T47D (cell line): ENCODE measurements around the gene PAQR4.

ENCODE experiments used
- DNase-seq, 2 experiments: peaks; one replicate each; pipeline versions ENCODE4 v3.0.0 to v3.0.0-alpha.2; 2011 to 2012; ENCODE audit warnings: low read depth in 1 of 2, low spot score in 1 of 2
- JUND ChIP-seq: IDR thresholded peaks from 2 replicates; pipeline ENCODE4 v1.6.1; 2012; ENCODE audit warnings: low read depth
- in situ Hi-C: cut with HindIII; loops from 2 replicates; pipeline ENCODE4 v1.10.0; 2016; ENCODE audit warnings: low sequenced_read_pairs, low pct_unique_long_range_greater_than_20kb

The PAQR4 gene

GRCh38 chr16:2981177-2981898 is 12.2 kb downstream of the PAQR4 start:
- DNase-seq = no peak
- TF ChIP-seq JUND = no peak
- in situ Hi-C loops = no loop called here

GRCh38 chr16:2981899-2982250 is 12.7 kb downstream of the PAQR4 start:
- no peak for DNase-seq
- TF ChIP-seq JUND = no peak
- in situ Hi-C loops = no loop called here

GRCh38 chr16:2982402-2982801 is 13.3 kb downstream of the PAQR4 start:
- DNase-seq = no peak
- no peak for TF ChIP-seq JUND
- in situ Hi-C loops = no loop called here

GRCh38 chr16:2983706-2984136 is 14.6 kb downstream of the PAQR4 start:
- in situ Hi-C loops = no loop called here
- DNase-seq = peak; percentile 89 to 93
- no peak for TF ChIP-seq JUND

GRCh38 chr16:2985462-2985861 is 16.3 kb downstream of the PAQR4 start:
- TF ChIP-seq JUND = no peak
- in situ Hi-C loops = no loop called here
- DNase-seq = no peak

GRCh38 chr16:2985893-2986355 is 16.8 kb downstream of the PAQR4 start:
- in situ Hi-C loops = no loop called here
- no peak for DNase-seq
- no peak for TF ChIP-seq JUND

GRCh38 chr16:2986623-2987188 is 17.6 kb downstream of the PAQR4 start:
- in situ Hi-C loops = no loop called here
- DNase-seq = no peak
- no peak for TF ChIP-seq JUND

- in situ Hi-C loops = no loop called here
- DNase-seq = no peak
- no peak for TF ChIP-seq JUND
These were observed 18.1 kb downstream of the PAQR4 start for GRCh38 chr16:2987286-2987685.

- DNase-seq = no peak
- TF ChIP-seq JUND = no peak
- in situ Hi-C loops = no loop called here
These were observed 18.7 kb downstream of the PAQR4 start for GRCh38 chr16:2987833-2988232.

- in situ Hi-C loops = no loop called here
- DNase-seq = no peak
- TF ChIP-seq JUND = no peak
These were observed 19.5 kb downstream of the PAQR4 start for GRCh38 chr16:2988590-2989099.

GRCh38 chr16:2990891-2991290 is 21.7 kb downstream of the PAQR4 start:
- in situ Hi-C loops = no loop called here
- DNase-seq = peak in 1 of 2 experiments; percentile 67
- TF ChIP-seq JUND = no peak

GRCh38 chr16:2991566-2992261 is 22.6 kb downstream of the PAQR4 start:
- DNase-seq = no peak
- no peak for TF ChIP-seq JUND
- in situ Hi-C loops = no loop called here
